Ureter (tissue), 1 donor: ENCODE data around the gene ASB13. TPM values are rescaled to one million over a fixed set of nuclear protein-coding genes. Genes with fewer than 3 reads are reported as not detected.

Experiments used
- DNase-seq: peaks from one replicate; pipeline ENCODE4 v3.0.0-alpha.2; 2020; ENCODE audit warnings: low spot score
- total RNA-seq: library from RNA; stranded (reverse); gene quantifications from one replicate; pipeline ENCODE4 v1.2.4, GENCODE V29; 2023
- donor health status: DM: yes; HTN: yes; CAD: no.

Gene ASB13
- total RNA-seq, 1 donor from 2014 or later: 33.8 TPM

- no peak for DNase-seq
These were observed 76.5 kb downstream of the ASB13 start for GRCh38 chr10:5589661-5590511.

GRCh38 chr10:5589011-5589660 is 77.3 kb downstream of the ASB13 start:
- DNase-seq: no peak

Other genes starting within 250 kb of the ASB13 start
- gene CALML5, start 167.0 kb downstream of the ASB13 start, total RNA-seq: not detected
- gene CALML3, start 141.6 kb downstream of the ASB13 start, total RNA-seq: not detected
- gene TASOR2, start 18.2 kb upstream of the ASB13 start, total RNA-seq: 99.2 TPM
- gene GDI2, start 146.8 kb upstream of the ASB13 start, total RNA-seq: 193 TPM
- gene ANKRD16, start 223.3 kb upstream of the ASB13 start, total RNA-seq: 10.2 TPM
- 70.8 TPM for gene FBH1, start 223.6 kb upstream of the ASB13 start, total RNA-seq